Activated CD4-positive, alpha-beta T cell treated with anti-CD3 and anti-CD28 coated beads, Interleukin-2, amount 50 U/mL, for 1 hour (primary cell): Measurements from ENCODE around the gene SLC28A1.

ENCODE experiments used
- DNase-seq: peaks from one replicate; pipeline ENCODE4 v3.0.0-alpha.2; 2020

The SLC28A1 gene

GRCh38 chr15:84887938-84888337, 3.5 kb downstream of the SLC28A1 start:
- no peak for DNase-seq

- DNase-seq = no peak
Measured at GRCh38 chr15:84888639-84889038, 4.2 kb downstream of the SLC28A1 start.

GRCh38 chr15:84889313-84889990, 5.0 kb downstream of the SLC28A1 start:
- DNase-seq = no peak

- DNase-seq = no peak
Measured at GRCh38 chr15:84889991-84890669, 5.7 kb downstream of the SLC28A1 start.

- no peak for DNase-seq
Measured at GRCh38 chr15:84890670-84891162, 6.3 kb downstream of the SLC28A1 start.

- DNase-seq = no peak
Measured at GRCh38 chr15:84891339-84891738, 6.9 kb downstream of the SLC28A1 start.

- DNase-seq = no peak
Measured at GRCh38 chr15:84892786-84893307, 8.4 kb downstream of the SLC28A1 start.

GRCh38 chr15:84893607-84894006, 9.1 kb downstream of the SLC28A1 start:
- DNase-seq = no peak

- no peak for DNase-seq
Measured at GRCh38 chr15:84894736-84895425, 10.4 kb downstream of the SLC28A1 start.

- DNase-seq = no peak
Measured at GRCh38 chr15:84898761-84899160, 14.3 kb downstream of the SLC28A1 start.

- no peak for DNase-seq
Measured at GRCh38 chr15:84899750-84900149, 15.3 kb downstream of the SLC28A1 start.

GRCh38 chr15:84901540-84901939, 17.1 kb downstream of the SLC28A1 start:
- DNase-seq = no peak

- no peak for DNase-seq
Measured at GRCh38 chr15:84903751-84904150, 19.3 kb downstream of the SLC28A1 start.

GRCh38 chr15:84904419-84904818, 20.0 kb downstream of the SLC28A1 start:
- no peak for DNase-seq

- DNase-seq = no peak
Measured at GRCh38 chr15:84905016-84905916, 20.8 kb downstream of the SLC28A1 start.

- no peak for DNase-seq
Measured at GRCh38 chr15:84907731-84908130, 23.3 kb downstream of the SLC28A1 start.

- no peak for DNase-seq
Measured at GRCh38 chr15:84908564-84908963, 24.1 kb downstream of the SLC28A1 start.

GRCh38 chr15:84909029-84909428, 24.6 kb downstream of the SLC28A1 start:
- DNase-seq = no peak

GRCh38 chr15:84909782-84910181, 25.3 kb downstream of the SLC28A1 start:
- no peak for DNase-seq

GRCh38 chr15:84910928-84911623, 26.6 kb downstream of the SLC28A1 start:
- no peak for DNase-seq

- no peak for DNase-seq
Measured at GRCh38 chr15:84911879-84912660, 27.6 kb downstream of the SLC28A1 start.
